ENCODE results near the gene ZNF827. TPM values are rescaled to one million over a fixed set of nuclear protein-coding genes. Genes with fewer than 3 reads are reported as not detected.

The ZNF827 gene
- total and polyA plus RNA-seq, 2 experiments from 2014 or later = 7.8 to 17.5 TPM

DNA sequence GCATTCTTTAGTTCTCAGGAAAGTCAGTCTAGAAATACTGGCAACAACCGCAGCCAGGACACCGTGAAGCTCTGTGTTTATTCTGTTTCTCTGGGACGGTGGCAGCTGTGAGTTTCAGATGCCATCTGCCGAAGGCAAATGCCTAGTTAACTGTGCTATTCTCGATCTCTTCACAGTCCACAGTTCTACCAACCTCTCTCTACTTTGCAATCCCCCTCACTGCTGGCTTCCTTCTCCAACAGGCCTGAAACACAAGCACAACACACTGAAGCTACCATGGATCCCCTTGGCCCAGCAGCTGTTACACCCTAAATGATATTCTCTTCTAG, 118.8 kb downstream of the ZNF827 start:
- H3K36me3 ChIP-seq (replicated peaks; ENCODE audit: insufficient read depth, low read depth) = no peaks in the 10 kb centered on the region

DNA sequence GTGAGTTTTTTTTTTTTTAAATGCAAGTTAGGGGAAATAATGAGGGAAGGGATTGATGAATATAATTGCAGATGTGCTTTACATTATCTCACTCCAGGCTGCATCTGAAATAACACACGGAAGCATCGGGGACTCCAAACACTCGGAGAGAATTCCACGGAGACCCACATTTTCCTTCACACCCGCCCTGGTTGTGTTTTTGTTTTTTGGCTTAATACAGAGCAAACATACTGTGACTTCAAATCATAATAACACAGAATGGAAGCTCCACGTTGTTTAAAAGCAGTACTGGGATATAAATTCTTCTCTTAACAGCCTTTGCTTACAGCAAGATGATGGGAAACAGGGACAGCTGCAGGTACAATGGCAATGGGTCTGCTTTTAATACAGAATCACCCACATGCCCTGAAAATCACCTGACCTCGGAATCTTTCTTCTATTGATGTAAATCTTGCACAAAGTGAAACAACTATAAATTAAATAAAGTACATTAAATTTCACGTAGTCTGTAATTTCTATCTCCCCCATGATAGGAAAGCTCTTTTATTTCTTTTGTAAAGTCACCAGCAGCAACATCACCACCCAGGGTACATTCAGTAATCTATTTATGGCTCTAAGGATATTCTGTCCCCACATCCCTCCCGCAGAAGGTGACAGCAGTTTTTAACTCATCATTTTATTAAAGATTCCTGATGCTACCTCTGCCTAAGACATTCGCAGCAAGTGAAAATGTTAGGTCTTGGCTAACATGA, 119.3 kb downstream of the ZNF827 start:
- Histone ChIP-seq H3K4me2 (no peak overlapping the region), H3K4me1 (ENCODE audit: insufficient read depth) (no peaks in the 10 kb centered on the region), H3K79me2 (no peaks in the 10 kb centered on the region), H2AFZ (no peak overlapping the region), H3K4me3 (no peak overlapping the region), H3K27me3 (no peaks in the 10 kb centered on the region), H3K27ac (no peak overlapping the region), H4K20me1 (ENCODE audit: insufficient read depth, poor library complexity, severe bottlenecking) (no peaks in the 10 kb centered on the region), H3K9me3 (ENCODE audit: low read depth) (no peaks in the 10 kb centered on the region), H3K9me2 (replicated peaks; ENCODE audit: insufficient read depth) (no peaks in the 10 kb centered on the region), H3K36me3 (replicated peaks; ENCODE audit: insufficient read depth, low read depth) (no peaks in the 10 kb centered on the region)
- 81% methylated on average over 10 of the region's 10 CpGs for WGBS (ENCODE audit: low lambda C conversion rate, missing lambda C conversion rate)
- DNase-seq (ENCODE audit: low spot score) = no peak
- TF ChIP-seq EZH2phosphoT487 (IDR thresholded peaks at IDR 0.05; ENCODE audit: low read depth, severe bottlenecking, unreplicated experiment) (no peak), EZH2 (IDR thresholded peaks at IDR 0.05; ENCODE audit: borderline replicate concordance) (no peak)
- TF ChIP-seq, protein P1, sequence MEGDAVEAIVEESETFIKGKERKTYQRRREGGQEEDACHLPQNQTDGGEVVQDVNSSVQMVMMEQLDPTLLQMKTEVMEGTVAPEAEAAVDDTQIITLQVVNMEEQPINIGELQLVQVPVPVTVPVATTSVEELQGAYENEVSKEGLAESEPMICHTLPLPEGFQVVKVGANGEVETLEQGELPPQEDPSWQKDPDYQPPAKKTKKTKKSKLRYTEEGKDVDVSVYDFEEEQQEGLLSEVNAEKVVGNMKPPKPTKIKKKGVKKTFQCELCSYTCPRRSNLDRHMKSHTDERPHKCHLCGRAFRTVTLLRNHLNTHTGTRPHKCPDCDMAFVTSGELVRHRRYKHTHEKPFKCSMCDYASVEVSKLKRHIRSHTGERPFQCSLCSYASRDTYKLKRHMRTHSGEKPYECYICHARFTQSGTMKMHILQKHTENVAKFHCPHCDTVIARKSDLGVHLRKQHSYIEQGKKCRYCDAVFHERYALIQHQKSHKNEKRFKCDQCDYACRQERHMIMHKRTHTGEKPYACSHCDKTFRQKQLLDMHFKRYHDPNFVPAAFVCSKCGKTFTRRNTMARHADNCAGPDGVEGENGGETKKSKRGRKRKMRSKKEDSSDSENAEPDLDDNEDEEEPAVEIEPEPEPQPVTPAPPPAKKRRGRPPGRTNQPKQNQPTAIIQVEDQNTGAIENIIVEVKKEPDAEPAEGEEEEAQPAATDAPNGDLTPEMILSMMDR (IDR thresholded peaks at IDR 0.05; ENCODE audit: poor library complexity) = no peak

More for the DNA sequence above, 118.8 kb downstream of the ZNF827 start:
- TF ChIP-seq EZH2phosphoT487 (IDR thresholded peaks at IDR 0.05; ENCODE audit: low read depth, severe bottlenecking, unreplicated experiment) (no peak), EZH2 (IDR thresholded peaks at IDR 0.05; ENCODE audit: borderline replicate concordance) (no peak)
- TF ChIP-seq, protein P1 (IDR thresholded peaks at IDR 0.05; ENCODE audit: poor library complexity) = no peak
- Histone ChIP-seq H2AFZ (no peak overlapping the region), H3K27me3 (no peaks in the 10 kb centered on the region), H3K4me1 (ENCODE audit: insufficient read depth) (no peaks in the 10 kb centered on the region), H4K20me1 (ENCODE audit: insufficient read depth, poor library complexity, severe bottlenecking) (no peaks in the 10 kb centered on the region), H3K4me2 (no peak overlapping the region), H3K9me2 (replicated peaks; ENCODE audit: insufficient read depth) (no peaks in the 10 kb centered on the region), H3K79me2 (no peaks in the 10 kb centered on the region), H3K9me3 (ENCODE audit: low read depth) (no peaks in the 10 kb centered on the region), H3K4me3 (no peak overlapping the region), H3K27ac (no peak overlapping the region)
- 82% methylated on average over 5 of the region's 5 CpGs for WGBS (ENCODE audit: low lambda C conversion rate, missing lambda C conversion rate)
- DNase-seq (ENCODE audit: low spot score) = no peak

DNA sequence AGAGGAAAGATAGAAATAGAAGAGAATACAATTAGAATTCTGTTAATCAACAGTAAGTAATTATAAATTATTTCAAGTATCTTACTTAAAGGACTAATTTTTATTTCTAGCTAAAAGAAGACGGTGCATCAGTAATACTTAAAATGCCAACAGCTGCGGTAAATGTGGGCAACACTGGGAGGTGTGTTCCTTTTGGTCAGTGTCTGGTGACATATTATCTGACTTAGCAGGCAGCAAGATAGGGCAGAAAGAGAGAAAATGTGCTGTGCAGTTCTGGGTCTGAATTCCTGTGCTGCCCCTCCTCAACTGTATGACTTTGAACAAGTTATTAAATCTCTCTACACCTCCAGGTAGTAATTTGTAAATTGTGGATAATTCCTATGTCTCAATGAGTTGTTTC, 120.6 kb downstream of the ZNF827 start:
- no peaks in the 10 kb centered on the region for H3K27me3 ChIP-seq
- no peaks in the 10 kb centered on the region for H3K79me2 ChIP-seq
- no peaks in the 10 kb centered on the region for H3K4me1 ChIP-seq (ENCODE audit: insufficient read depth)
- TF ChIP-seq EZH2phosphoT487 (IDR thresholded peaks at IDR 0.05; ENCODE audit: low read depth, severe bottlenecking, unreplicated experiment) (no peak), EZH2 (IDR thresholded peaks at IDR 0.05; ENCODE audit: borderline replicate concordance) (no peak)
- TF ChIP-seq, protein P1 (IDR thresholded peaks at IDR 0.05; ENCODE audit: poor library complexity) = no peak
- no peak overlapping the region for H3K4me2 ChIP-seq
- 98% methylated on average over 2 of the region's 2 CpGs for WGBS (ENCODE audit: low lambda C conversion rate, missing lambda C conversion rate)
- no peaks in the 10 kb centered on the region for H3K36me3 ChIP-seq (replicated peaks; ENCODE audit: insufficient read depth, low read depth)
- no peak for DNase-seq (ENCODE audit: low spot score)
- H4K20me1 ChIP-seq (ENCODE audit: insufficient read depth, poor library complexity, severe bottlenecking) = no peaks in the 10 kb centered on the region
- H2AFZ ChIP-seq = no peak overlapping the region
- H3K9me2 ChIP-seq (replicated peaks; ENCODE audit: insufficient read depth) = no peaks in the 10 kb centered on the region
- no peaks in the 10 kb centered on the region for H3K9me3 ChIP-seq (ENCODE audit: low read depth)
- no peak overlapping the region for H3K4me3 ChIP-seq
- no peak overlapping the region for H3K27ac ChIP-seq
